GM18520 (cell line): ENCODE data around the gene SERPINB6.
"Not testable (repeated sequence)": the region's sequence is repeated elsewhere in the genome, so short reads cannot be mapped to it uniquely, and the experiment has no call there.

Source experiments
- ATAC-seq: cut with Tn5 transposase; IDR thresholded peaks from one replicate; pipeline ENCODE4 v1.9.1; 2021; ENCODE audit not compliant: unreplicated experiment

The SERPINB6 gene

GRCh38 chr6:2940010-2940850, 31.1 kb downstream of the SERPINB6 start:
- ATAC-seq, result peak; percentile 76

- ATAC-seq, result no peak
Measured at GRCh38 chr6:2939315-2940009, 31.9 kb downstream of the SERPINB6 start.

DNA sequence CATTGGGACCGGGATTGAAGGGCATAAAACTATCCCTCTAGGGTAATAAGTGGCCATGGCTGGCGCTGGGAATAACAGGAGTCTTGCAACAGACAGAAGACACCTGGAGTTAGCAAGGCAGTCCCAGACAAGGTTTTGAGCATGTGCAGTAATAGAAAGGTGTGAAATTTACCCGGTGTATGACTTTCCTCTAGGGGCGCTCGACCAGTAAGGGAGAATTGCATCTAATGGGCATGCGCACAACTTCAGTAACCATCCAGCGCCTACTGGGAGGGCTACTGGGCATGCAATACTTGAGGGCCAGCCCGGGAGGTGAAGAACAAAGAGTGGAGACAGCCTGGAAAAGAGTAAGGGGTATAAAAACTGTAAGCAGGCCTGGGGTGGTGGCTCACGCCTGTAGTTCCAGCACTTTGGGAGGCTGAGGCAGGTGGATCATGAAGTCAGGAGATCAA, 32.7 kb downstream of the SERPINB6 start:
- no peak for ATAC-seq

- no peak for ATAC-seq
Measured at GRCh38 chr6:2938004-2938631, 33.2 kb downstream of the SERPINB6 start.

- ATAC-seq, result no peak
Measured at GRCh38 chr6:2937627-2938003, 33.8 kb downstream of the SERPINB6 start.

DNA sequence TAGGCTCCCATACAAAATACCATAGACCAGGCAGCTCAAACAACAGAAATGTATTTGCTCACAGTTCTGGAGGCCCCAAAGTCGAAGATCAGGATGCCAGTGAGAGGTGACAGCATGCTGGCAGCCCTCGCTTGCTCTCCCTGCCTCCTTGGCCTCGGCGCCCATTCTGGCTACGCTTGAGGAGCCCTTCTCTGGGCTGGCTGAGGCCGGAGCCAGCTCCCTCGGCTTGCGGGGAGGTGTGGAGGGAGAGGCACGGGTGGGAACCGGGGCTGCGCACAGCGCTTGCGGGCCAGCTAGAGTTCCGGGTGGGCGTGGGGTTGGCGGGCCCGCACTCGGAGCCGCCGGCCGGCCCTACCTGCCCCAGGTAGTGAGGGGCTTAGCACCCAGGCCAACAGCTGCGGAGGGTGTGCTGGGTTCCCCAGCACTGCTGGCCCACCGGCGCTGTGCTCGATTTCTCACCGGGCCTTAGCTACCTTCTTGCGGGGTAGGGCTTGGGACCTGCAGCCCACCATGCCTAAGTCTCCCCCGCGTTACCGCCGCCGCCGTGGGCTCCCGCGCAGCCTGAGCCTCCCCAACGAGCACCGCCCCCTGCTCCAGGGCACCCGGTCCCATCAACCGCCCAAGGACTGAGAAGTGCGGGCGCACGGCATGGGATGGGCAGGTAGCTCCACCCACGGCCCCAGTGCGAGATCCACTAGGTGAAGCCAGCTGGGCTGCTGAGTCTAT, 35.6 kb downstream of the SERPINB6 start:
- no peak for ATAC-seq

DNA sequence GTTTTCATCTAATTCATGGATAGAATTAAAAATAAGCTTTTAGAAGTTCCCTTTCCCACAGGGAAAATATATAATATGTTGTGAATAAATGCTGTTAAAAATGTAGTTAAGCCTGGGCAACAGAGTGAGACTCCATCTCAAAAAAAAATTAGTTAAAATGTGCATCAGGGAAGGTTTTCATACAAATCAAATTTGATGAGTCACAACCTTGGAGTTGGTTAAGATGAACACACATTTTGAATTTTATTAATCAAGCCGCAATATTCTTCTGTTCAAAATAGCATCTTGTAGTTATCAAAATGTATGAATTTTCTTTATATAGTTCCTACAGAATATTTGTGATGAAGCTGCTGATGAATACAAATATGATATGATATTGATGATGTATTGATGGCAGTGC, 37.3 kb downstream of the SERPINB6 start:
- no peak for ATAC-seq

GRCh38 chr6:2932911-2933310, 38.5 kb downstream of the SERPINB6 start:
- ATAC-seq, result not testable (repeated sequence)

DNA sequence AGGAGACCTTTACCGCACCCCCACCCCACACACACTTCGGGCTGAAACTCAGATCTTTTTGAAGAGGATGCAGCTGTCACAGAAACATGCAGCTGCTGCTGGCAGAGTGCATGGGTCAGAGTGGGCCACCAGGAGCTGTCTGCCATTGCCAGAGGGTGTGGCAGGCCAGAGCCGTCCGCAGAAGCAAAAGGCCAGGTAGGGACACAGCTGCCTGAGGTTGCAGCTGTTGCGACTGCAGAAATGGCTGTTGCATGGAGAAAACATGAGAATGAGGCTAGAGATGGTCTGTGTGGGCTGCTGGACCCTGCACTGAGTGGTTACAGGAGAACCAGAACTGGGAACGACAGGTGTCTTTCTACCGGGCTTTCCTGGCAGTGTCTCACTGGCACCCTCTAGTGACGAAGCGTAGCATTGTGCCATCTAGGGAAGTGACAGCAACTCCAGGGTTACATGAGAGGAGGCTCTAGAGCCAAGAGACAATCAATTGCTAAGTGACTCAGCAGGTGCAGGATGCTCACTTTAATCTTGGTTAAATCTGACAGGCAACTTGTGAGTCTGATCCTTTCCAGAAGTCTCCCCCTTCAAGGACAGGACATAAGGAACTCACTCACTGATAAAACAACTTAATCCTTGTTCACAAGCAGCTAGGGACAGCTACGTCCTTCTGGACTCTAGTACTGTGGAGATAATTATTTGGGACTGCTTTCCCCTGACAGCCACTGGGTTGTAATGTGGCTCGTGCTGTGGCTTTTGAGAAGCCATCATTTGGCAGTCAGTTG, 39.2 kb downstream of the SERPINB6 start:
- peak; percentile 45 for ATAC-seq

- ATAC-seq, result no peak
Measured at GRCh38 chr6:2931055-2931454, 40.3 kb downstream of the SERPINB6 start.

DNA sequence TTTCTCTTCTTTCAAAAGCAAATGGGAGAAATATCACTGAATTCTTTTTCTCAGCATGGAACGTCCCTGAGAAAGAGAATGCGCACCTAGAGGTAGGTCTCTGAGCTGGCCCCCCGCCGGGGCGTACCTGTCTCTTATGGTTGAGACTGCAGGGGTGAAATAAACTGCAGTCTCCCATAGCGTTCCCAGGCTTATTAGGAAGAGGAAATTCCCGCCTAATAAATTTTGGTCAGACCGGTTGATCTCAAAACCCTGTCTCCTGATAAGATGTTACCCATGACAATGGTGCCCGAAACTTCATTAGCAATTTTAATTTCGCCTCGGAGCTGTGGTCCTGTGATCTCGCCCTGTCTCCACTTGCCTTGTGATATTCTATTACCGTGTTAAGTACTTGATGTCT, 43.4 kb downstream of the SERPINB6 start:
- not testable (repeated sequence) for ATAC-seq

- not testable (repeated sequence) for ATAC-seq
Measured at GRCh38 chr6:2925842-2926747, 45.3 kb downstream of the SERPINB6 start.

DNA sequence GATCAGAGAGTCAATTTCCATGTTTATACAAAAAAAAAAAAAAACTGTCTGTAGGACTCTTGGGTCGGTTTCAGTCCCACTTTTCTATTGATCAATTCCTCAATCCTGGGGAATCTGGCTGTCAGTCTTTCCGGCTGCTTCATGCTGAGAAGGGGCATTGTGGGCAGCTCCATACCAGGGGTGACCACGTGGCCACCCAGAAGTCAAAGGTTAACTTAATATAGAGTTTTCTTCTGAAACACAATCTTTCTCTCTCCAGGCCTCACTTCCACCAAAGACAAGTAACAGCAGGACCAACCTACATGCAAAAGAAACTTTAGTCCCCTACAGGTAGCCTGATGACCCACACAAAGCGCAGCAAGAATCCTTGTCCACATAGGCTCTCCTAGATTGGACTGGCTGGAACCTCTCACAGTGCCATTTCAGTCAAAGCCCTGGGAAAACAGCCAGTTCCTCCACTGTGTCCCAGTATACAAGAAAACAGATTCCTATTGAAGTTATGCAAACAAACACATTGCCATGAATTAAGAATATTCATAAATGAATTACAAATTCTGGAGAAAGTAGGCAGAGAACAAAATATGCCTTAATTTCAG, 49.7 kb downstream of the SERPINB6 start:
- no peak for ATAC-seq

DNA sequence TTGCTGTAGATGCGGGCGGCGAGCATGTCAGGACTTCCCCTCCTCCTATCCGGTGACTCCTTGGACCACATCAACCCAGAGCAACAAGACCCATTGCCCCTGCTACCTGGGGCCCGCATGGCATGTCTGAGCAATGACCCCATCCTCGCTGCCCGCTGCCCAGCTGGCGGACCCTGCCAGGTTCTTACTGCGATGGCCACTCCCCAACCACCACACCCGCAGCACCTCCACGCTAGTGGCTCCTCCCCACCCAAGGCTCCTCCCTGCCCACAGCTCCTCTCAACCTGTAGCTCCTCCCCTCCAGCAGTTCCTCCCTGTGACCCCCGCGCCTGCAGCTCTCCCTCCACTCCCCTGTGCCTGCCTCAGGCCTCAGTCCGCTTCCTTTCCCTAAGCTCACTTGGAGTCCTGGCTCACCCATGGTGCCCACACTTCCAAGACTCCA, 50.7 kb downstream of the SERPINB6 start:
- no peak for ATAC-seq

- ATAC-seq, result no peak
Measured at GRCh38 chr6:2919886-2920285, 51.5 kb downstream of the SERPINB6 start.

DNA sequence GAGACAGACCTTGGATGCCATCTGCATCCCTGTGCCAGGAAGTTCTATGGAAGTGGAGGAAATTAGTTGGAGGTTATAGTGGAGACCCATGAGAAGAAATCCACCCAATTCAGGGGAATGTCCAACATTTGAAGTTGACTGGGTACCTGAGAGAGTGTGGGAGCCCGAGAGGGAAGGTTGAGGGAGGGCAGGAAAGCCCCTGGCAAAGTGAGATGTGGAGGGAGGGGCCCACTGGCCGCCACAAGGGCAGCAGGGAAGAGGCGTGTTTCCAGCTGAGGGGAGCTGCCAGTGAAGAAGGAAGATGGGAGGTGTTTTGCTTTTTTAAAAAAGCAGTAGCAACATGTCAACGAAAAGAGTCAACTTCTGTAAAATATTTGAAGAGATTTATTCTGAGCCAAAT, 52.0 kb downstream of the SERPINB6 start:
- no peak for ATAC-seq

DNA sequence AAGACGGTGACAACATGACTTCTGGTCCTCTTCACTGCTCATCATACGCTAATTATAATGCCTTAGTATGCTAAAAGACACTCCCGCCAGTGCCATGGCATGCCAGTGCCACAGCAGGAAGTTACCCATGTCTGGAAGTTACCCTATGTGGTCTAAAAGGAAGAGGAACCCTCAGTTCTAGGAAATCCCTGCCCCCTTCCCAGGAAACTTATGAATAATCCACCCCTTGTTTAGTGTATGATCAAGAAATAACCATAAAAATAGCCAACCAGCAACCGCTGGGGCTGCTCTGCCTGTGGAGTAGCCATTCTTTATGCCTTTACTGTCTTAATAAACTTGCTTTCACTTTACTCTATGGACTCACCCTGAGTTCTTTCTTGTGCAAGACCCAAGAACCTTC, 52.4 kb downstream of the SERPINB6 start:
- no peak for ATAC-seq

GRCh38 chr6:2917801-2918445, 53.4 kb downstream of the SERPINB6 start:
- no peak for ATAC-seq
